RPMI7951 (cell line): ENCODE measurements around the gene TNFAIP8L3. TPM values are rescaled to one million over a fixed set of nuclear protein-coding genes. Genes with fewer than 3 reads are reported as not detected.

Experiments used
- DNase-seq: peaks from one replicate; pipeline ENCODE4 v3.0.0-alpha.2; 2012; ENCODE audit warnings: low read depth
- total RNA-seq: library from RNA; depleted of rRNA; stranded (reverse); fragments of >200 nt; shearing (Covaris generic); gene quantifications from 2 replicates; pipeline ENCODE4 v1.2.3, GENCODE V29; 2014

Gene TNFAIP8L3
- total RNA-seq, 1 experiment from 2014 or later: 0.48 TPM

- peak; percentile 64 for DNase-seq
These were observed 22.6 kb upstream of the TNFAIP8L3 start for GRCh38 chr15:51117270-51117669.

GRCh38 chr15:51114437-51115119 lies 19.9 kb upstream of the TNFAIP8L3 start:
- peak; percentile 86 for DNase-seq

- DNase-seq: no peak
These were observed 17.4 kb upstream of the TNFAIP8L3 start for GRCh38 chr15:51112078-51112477.

DNA sequence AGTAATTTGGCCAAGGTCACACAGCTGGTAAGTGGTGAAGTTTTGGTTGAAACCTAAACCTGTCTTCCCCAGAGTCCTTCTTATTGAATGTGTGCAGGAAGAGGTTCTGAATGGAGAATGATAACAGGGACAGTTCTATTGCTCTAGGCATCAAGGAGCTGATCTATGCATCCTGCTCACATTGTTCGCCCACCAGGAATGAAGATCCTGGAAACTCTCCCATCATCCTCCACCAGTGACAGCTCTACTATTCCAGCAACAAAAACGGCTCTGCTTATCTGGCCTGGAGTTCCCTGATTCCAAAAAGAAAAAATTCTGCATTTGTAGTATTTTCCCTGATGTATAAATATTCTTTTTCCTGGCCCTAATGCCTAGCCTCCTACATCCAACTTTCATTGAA lies 16.4 kb upstream of the TNFAIP8L3 start:
- DNase-seq: no peak

DNA sequence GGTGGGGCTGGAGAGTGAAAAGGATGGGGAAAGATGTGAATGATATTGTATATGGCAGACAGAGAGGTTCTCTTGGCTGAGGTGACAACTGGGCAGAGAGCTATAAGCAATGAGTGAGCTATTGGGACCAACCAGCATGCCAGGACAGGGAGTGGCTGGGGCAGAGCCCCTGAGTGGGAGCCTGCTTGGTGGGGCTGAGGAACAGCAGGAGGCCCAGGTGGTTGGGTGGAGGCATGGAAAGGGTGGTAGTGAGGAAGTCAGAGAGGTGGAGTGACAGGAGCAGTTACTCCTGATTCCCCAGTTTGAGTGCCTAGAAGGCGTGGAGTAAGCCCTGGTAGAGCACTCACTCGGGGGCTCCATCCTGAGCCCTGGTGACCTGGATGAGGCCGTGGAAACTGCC lies 15.5 kb upstream of the TNFAIP8L3 start:
- no peak for DNase-seq

DNA sequence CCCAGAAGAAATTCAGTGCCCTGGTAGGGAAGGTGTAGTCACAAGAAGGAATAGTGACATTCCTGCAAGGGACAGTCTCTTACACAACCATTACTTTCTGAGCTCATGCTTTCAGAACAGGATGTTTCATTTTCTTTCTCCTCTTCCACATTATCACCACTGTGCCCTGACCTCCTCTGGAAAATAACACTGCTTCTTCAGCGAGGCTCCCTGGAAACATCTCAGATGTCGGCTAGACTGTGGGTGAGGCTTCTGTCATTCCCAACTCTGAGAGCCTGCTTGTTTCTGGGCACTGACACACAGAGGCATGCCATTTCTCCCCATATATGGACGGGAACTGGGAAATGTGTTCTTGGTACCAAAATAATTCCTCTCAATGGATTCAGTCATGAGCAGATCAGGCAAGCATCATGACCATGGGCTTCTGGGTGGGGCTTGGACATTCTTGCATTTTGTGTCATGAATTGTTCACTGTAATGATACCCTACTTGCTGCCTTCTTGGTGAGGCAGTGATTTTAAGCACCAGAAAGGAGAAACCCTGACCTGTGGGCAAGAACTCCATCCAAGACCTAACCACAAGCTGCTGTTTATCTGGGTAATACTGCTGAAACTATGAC lies 14.3 kb upstream of the TNFAIP8L3 start:
- peak; percentile 73 for DNase-seq

DNA sequence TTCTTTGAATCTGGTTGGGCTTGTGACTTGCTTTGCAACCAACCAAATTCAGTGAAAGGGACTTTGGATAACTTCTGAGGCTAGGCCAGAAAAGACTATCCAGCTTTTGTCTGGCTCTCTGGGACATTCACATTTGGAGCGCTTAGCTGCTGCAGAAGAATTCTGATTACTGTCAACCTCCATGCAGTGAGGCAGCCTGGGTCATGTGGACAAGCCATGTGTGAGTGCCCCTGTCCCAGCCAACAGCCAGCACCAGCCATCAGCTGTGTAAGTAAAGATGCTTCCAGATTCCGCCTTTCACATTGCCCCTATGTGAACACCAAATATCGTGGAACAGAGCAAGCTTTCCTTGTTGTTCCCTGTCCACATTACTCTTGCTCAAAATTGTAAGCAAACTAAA lies 12.9 kb upstream of the TNFAIP8L3 start:
- DNase-seq: no peak

- no peak for DNase-seq
These were observed 11.8 kb upstream of the TNFAIP8L3 start for GRCh38 chr15:51106481-51106880.

DNA sequence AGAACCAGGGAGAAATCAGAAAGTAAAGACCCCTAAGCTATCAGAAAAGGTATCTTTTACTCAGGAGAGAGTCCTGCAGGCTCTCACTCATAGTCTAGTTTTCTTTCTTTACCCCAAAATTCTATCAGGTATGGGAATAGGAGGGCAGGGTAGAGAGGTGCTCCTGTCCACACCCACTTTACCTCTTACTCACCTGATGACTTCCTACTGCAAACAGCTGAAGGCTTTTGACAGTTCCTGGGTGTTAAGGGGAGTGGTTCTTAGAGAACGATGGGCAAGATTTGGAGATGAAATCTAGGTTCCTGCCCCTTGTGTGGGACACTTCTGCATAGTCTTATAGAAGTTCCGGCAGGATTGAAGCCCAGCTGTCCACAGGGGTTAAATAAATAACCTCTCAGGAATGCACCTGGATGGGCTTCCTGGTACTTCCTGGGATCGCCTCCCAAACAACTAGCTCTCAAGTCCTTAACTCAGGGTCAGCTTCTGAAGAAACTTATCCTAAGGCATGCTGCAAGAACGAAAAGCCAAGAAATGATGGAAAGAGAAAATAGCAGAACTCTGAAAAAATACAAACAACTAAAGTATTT lies 10.8 kb upstream of the TNFAIP8L3 start:
- DNase-seq: no peak

DNA sequence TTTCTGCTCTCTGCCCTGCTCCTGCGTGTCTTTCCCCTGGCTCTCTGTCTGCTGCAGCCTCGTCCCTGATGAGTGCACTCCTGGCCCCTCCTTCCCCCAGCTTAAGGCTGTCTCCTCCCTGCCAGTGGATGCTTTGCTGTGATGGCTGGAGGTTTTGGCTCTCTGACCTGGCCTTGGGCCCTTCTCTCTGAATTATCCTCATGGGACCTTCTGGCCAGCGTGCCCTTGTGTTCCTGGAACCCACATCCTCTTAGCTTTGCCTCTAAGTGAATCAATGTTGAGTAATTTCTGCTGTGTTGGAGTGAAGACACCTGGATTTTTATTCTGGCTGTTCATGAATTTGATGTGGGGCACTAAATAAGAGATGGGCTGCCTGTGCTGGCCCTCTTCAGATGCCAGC lies 9.8 kb upstream of the TNFAIP8L3 start:
- DNase-seq: peak; percentile 89

DNA sequence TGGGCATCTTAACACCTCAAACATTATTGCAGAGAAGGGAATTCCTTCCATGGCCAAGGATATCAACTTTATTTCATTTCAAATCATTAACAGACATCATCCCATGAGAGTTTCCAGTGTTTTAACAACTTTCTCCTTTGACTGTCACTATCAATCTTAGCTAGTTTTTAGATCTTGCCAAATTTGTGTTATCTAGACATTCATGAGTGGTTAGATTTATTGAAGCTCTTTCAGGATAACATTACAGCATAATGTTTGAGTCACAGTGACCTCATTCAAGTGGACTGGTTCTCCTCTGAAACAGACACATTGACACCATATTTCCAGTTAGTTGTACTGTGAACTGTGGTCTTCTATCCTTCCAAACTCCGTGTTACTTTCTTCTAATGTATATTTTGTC lies 8.6 kb upstream of the TNFAIP8L3 start:
- DNase-seq: peak; percentile 80

GRCh38 chr15:51100785-51101489 lies 6.2 kb upstream of the TNFAIP8L3 start:
- no peak for DNase-seq

DNA sequence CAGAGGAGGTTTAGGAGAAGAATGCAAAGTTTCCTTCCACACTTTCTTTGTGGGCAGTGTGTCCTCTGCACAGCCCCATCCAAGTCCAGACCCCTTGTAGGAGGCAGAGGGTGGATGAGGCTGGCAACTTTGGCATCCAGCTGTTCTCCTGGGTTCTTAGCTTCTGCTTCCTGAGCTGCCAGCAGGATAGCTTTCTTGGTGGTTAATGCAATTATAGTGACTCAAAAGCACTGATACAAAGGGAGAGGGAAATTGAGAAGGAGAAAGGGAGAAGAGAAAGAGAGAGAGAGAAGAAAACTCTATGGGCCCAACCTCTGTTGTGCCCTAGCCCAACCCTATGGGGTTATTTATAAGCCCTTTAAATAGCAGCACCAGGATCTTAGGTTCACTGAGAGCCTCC lies 4.5 kb upstream of the TNFAIP8L3 start:
- DNase-seq: no peak

GRCh38 chr15:51098331-51098619 lies 3.6 kb upstream of the TNFAIP8L3 start:
- no peak for DNase-seq

DNA sequence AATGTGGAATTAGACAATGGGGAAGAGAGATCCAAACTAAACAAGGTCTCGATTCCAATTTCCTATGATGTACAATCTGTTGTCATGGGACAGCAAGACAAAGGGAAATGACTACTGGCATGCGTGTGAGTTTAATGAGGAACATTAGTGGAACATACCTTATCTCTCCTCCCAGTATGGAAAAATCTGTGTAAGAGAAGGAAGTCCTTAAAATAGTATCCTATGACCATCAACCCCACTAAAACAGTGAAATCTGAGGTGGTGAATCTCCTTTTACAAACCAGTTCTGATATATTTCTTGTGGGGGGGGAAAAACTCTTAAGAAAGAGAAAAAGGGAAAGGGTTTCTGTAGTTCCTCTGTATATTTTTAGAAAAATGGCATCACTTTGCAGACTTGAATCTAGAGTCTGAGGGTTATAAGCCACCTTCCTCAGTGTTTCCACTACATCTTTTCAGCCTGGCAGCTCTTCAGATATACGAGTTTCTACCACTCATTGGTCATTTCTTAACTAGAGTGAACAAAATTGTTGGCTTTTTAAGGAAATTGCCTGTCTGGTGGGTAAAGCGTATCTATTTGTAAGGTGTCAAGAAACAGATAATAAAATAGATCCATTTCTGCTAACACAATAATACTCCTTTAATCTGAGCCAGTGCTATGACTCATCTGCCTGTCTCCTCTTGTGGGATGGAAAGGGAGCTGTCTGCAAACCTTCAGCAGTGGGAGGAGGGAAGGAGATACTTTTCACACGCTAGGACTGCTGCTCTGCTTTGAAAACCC lies 3.0 kb upstream of the TNFAIP8L3 start:
- DNase-seq: peak; percentile 75

DNA sequence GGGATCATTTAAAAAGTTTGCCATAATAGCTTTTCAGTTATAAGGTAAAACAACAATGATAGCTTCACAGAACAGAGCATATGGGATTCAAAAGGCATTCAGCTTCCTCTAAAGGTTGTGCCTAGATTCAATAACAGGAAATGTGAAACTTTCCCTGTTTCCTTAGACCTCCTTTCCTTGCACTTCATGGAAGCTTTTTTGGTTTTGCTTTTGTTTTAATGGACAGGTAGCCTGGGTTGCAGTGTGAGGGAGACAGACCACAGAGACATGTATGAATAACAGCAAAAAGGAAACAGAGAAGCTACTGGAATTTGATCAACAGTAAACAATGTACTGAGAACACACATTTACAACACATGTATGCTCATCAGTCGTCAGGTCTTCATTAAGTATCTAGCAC lies 2.3 kb upstream of the TNFAIP8L3 start:
- DNase-seq: no peak

DNA sequence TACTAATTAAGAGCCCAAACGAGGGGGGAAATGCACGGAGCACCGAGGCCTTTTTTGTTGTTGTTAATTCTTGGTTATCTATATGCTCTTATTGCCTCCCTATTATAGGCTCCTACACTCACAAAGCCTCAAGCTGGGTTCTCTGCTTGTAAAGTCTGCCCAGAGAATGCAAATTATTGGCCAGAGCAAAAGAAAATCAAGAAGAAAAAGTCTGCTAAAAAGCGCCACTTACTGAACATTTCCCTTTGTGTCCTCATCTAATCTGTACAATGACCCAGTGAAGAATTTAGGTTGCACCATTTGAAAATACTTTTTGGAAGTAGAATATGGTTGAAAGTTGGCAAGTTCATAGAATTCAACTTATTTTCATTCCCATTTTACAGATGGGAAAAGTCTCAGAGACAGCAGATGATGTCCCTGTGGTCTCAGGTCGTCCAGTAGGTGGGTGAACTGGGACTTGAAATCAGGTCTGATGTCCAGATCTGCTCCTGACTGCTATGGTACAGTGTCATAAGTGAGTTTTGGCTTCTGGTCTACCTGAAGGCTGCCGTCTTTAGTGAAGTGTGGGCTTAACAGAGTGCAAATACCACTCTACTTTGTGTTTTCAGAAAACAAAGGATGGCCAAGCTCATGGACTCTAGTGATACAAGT lies 1.1 kb upstream of the TNFAIP8L3 start:
- DNase-seq: no peak

- no peak for DNase-seq
These were observed 684 bp downstream of the TNFAIP8L3 start for GRCh38 chr15:51093839-51094605.

DNA sequence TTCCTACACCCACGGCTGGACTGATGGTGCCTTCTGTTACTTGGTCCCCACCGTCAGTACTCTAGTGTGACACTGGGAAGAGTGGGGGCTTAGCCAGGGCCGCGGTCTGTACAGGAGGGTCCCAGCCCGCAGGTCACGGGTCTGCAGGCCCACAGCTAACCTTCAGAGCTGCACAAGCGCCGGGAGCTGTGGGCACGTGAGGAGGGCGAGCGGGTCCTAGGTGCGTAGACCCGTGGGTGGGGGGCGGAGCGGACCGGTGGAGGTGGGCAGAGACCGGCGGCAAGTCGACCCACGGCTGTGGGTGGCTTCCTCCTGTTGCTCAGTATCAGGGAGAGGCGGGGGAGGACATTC lies 1.2 kb downstream of the TNFAIP8L3 start:
- no peak for DNase-seq

- DNase-seq: no peak
These were observed 2.1 kb downstream of the TNFAIP8L3 start for GRCh38 chr15:51092480-51093040.

DNA sequence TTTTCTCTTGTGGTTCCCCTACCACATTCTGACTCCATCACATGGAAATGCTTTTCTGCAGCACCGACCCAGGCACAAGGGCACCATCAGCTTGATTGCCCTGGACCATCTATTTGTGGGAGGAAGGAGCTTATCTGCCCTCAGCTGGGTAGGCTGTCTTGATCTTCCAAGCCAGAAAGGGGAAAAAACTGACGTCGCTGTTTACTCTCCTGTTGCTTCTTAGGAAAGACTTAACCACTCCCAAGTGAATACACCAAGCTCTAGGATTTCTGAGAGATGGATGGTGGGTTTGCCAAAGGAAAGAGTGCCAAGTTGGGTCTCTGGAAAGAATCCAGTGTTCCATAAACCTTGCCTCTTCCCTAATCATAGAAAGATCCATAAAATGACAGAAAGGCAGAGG lies 4.0 kb downstream of the TNFAIP8L3 start:
- no peak for DNase-seq
